Stimulated activated CD4-positive, alpha-beta T cell treated with anti-CD3 and anti-CD28 coated beads, Interleukin-1b, Interleukin-23, amount 100 ng/mL, for 4 hours (primary cell): ENCODE measurements around the gene RNU6-1.

Source experiments
- DNase-seq, 2 donors: peaks; one replicate each; pipeline ENCODE4 v3.0.0-alpha.2; 2020; ENCODE audit warnings: low read depth in 2 of 2

RNU6-1 gene

GRCh38 chr15:67820992-67821783, 18.7 kb downstream of the RNU6-1 start:
- DNase-seq, result no peak

GRCh38 chr15:67820122-67820991, 19.5 kb downstream of the RNU6-1 start:
- DNase-seq, result no peak

- DNase-seq, result no peak
Measured at GRCh38 chr15:67819636-67820035, 20.2 kb downstream of the RNU6-1 start.

GRCh38 chr15:67818464-67818863, 21.4 kb downstream of the RNU6-1 start:
- no peak for DNase-seq

- no peak for DNase-seq
Measured at GRCh38 chr15:67816668-67817067, 23.2 kb downstream of the RNU6-1 start.

- DNase-seq, result no peak
Measured at GRCh38 chr15:67815036-67815592, 24.7 kb downstream of the RNU6-1 start.

GRCh38 chr15:67813104-67813634, 26.7 kb downstream of the RNU6-1 start:
- no peak for DNase-seq

- DNase-seq, result no peak
Measured at GRCh38 chr15:67812241-67812644, 27.6 kb downstream of the RNU6-1 start.

GRCh38 chr15:67809866-67810265, 30.0 kb downstream of the RNU6-1 start:
- DNase-seq, result no peak

GRCh38 chr15:67809441-67809840, 30.4 kb downstream of the RNU6-1 start:
- DNase-seq, result no peak

GRCh38 chr15:67808821-67809220, 31.0 kb downstream of the RNU6-1 start:
- no peak for DNase-seq

- DNase-seq, result no peak
Measured at GRCh38 chr15:67807836-67808235, 32.0 kb downstream of the RNU6-1 start.

- DNase-seq, result no peak
Measured at GRCh38 chr15:67807141-67807540, 32.7 kb downstream of the RNU6-1 start.

GRCh38 chr15:67806536-67806935, 33.3 kb downstream of the RNU6-1 start:
- no peak for DNase-seq

GRCh38 chr15:67805666-67806516, 34.0 kb downstream of the RNU6-1 start:
- no peak for DNase-seq

- DNase-seq, result no peak
Measured at GRCh38 chr15:67805008-67805665, 34.7 kb downstream of the RNU6-1 start.

- no peak for DNase-seq
Measured at GRCh38 chr15:67803996-67804843, 35.6 kb downstream of the RNU6-1 start.

- no peak for DNase-seq
Measured at GRCh38 chr15:67803299-67803698, 36.5 kb downstream of the RNU6-1 start.

- no peak for DNase-seq
Measured at GRCh38 chr15:67801926-67802914, 37.6 kb downstream of the RNU6-1 start.
